Ammon's horn (tissue), 1 donor: ENCODE measurements around the gene ADM2.
"Not testable (repeated sequence)": the region's sequence is repeated elsewhere in the genome, so short reads cannot be mapped to it uniquely, and the experiment has no call there.

Experiments
- DNase-seq: peaks from one replicate; pipeline ENCODE4 v3.0.0-alpha.2; 2016; ENCODE audit warnings: low spot score

Gene ADM2

DNA sequence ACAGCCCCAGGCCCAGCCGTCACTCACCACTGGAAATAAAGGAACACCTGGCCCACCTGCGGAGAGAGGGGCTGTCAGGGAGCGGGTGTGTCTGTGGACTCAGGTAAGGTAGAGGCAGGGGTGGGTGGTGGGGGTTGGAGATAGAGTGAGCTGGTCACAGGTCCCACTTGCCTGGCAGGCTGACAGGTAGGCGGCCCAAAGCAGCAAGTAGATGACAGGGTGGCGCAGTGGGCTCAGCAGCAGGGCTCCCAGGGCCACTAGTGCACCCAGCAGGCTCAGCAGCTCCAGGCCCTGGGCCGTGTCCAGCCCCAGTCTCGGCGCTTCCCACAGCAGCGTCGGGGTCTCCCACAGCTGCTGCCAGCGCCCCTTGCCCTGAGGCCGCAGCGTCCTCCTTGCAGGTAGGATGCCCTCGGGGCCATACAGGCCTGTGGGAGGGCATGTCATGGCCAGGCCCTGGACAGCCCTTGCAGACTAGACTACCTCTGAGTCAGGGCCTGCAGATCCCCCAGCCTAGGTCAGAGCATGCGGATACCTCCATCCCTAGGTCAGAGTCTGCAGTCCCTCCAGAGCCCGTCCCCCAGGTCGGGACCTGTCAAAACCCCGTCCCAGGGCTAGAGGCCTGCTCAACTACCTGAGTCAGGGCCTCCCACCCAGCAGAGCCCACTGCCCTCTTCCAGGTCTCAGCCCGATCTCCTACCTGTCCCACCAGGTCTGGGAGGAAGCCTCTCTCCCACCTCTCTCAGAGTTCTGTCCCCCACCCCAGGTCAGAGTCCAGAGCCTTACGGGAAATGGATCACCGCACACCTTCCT, 25.5 kb downstream of the ADM2 start:
- DNase-seq, result peak; percentile 34

DNA sequence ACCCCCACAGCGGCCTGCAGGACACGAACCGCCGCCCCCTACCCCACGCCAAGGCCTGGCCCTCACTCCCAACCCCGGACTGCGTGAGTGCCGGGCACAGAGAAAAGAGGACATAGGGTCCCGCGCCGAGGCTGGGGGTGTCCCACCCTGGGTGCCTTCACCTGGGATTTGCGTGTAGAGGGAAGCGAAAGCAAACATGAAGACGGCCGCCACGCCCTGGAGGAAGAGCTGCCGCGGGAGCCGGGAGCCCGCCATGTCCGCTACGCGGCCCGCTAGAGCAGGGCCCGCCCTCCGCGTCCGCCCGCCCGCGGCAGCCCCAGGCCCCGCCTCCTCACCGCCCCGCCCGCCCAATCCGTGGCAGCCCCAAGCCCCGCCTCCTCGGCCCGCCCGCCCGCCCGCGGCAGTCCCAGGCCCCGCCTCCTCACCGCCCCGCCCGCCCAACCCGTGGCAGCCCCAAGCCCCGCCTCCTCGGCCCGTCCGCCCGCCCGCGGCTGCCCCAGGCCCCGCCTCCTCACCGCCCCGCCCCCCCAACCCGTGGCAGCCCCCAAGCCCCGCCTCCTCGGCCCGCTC, 26.2 kb downstream of the ADM2 start, which contains the start of gene LMF2:
LMF2 (minus strand) TSS at position 282 of the 570 bp plus-strand sequence; CDS start at position 255, 27 bp downstream.
- DNase-seq, result peak; percentile 96

DNA sequence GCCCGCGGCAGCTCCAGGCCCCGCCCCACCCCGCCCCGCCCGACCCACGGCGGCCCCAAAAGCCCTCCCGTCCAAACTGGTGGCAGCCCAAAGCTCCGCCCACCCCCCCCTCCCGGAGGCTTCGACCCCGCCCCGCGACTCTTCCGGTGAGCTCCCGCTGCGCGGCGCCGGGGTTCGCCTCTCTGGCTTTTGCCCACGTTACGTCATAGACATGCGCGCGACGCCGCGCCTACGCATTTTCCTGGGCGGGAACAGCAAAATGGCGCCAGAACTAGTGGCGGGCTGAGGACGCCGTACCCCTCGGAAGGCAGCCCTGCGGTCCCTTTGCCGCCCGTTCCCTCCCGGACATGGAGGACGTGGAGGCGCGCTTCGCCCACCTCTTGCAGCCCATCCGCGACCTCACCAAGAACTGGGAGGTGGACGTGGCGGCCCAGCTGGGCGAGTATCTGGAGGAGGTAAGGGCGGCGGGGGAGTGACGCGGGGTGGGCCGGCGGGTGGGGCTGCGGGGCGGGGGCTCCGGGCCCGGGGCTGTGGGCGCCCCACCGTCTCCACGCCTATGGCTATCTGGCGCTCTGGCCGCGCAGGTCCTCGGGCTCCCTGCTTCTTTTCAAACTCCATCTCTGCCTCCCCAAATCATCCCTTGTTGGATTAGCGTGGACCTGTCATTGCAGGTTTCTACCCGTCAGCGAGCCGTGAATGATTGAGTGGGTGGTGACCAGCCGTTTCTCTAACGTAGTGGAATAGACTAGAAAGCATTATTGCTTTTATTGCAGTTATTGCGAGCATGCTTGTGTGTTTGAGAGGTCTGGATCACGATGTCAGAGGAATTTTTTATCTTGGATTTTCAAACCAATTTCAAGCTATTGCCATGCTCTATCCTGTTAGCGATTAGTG, 26.9 kb downstream of the ADM2 start, which contains the start of gene NCAPH2:
NCAPH2 (plus strand) TSS at position 234 of the 894 bp plus-strand sequence; CDS start at position 348, 114 bp downstream.
- no peak for DNase-seq

DNA sequence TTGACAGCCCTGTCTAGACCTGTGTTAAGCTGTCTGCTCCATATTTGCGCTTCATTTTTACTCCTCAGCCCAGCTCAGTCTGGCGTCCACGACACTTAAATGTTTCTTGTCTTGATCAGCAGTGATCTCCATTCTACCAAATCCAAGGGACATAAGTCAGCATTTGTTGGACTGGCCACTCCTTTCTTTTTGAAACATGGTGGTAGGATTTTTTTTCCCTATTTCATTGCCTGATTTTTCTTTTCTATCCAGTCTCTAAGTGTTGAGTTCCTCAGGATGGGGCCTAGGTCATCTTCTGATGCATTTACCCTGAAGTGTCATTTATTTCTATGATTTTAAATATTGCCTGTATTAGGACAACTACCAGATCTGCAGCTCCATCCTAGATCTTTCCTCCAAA, 27.6 kb downstream of the ADM2 start:
- DNase-seq, result no peak

DNA sequence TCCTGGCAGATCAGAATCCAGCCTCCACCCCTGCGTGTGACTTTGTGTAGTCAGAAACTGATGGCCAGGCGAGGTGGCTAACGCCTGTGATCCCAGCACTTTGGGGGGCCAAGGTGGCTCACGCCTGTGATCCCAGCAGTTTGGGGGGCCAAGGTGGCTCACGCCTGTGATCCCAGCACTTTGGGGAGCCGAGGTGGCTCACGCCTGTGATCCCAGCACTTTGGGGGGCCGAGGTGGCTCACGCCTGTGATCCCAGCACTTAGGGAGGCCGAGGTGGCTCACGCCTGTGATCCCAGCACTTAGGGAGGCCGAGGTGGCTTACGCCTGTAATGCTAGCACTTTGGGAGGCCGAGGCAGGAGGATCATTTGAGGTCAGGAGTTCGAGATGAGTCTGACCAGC, 31.8 kb downstream of the ADM2 start:
- no peak for DNase-seq

DNA sequence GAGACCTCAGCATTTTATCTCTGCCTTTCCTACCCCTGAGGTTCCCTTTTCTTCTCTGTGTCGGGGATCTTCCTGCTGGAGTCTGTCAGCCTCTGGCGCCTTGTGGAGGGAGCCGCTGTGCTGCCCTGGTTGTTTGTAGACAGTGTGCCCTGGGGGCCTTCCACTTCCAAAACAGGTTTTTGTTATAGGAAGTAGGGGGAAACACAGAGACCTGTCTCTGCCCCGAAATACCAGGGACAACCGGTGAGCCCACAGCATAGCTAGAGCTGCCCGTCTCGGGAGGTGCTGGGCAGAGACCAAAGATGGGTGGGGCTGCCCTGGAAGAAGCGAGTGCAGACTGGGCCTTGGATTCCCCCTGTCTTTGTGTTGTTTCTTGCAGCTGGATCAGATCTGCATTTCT, 34.7 kb downstream of the ADM2 start:
- DNase-seq, result no peak

DNA sequence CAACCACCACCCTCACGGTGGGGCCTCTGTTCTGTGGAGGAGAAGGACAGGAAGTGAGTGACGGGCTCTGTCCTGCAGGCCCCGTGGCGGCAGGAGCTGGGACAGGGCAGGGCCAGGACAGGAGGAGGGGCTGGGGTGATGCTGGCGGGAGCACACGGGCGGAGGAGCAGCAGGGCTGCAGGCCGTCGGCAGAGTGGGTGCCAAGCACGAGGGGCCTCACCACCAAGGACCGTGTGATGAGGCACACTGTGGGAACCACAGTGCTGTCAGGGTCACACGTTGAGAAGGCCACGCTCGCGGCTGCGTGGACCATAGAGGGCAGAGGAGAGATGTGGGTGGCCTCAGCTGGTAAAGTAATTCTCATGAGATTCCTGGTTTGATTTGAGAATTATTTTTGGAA, 35.5 kb downstream of the ADM2 start:
- no peak for DNase-seq

DNA sequence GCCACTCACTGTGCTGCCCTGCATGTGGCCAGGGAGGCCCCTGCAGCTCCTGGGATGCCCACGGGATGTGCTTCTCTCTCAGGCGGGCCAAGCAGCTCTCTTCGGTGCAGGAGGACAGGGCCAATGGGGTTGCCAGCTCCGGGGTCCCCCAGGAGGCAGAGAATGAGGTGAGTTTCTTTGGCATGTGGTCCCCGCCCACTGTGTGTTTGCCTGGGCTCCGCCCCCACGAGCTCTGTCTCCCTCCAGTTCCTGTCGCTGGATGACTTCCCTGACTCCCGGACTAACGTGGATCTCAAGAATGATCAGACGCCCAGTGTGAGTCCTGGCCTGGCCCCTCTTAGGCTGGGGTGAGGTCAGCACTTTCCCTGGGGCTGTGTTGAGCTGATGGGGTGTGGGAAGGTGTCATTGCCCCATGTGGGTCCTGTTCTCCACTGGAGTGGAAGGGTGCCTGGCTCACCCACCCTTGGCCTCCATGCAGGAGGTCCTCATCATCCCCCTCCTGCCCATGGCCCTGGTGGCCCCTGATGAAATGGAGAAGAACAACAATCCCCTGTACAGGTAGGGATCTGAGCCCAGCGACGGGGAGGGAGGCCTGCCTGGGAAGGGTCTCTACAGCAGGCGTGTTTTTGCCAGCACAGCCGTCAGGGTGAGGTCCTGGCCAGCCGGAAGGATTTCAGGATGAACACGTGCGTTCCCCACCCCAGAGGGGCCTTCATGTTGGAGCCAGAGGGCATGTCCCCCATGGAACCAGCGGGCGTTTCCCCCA, 36.3 kb downstream of the ADM2 start:
- no peak for DNase-seq

DNA sequence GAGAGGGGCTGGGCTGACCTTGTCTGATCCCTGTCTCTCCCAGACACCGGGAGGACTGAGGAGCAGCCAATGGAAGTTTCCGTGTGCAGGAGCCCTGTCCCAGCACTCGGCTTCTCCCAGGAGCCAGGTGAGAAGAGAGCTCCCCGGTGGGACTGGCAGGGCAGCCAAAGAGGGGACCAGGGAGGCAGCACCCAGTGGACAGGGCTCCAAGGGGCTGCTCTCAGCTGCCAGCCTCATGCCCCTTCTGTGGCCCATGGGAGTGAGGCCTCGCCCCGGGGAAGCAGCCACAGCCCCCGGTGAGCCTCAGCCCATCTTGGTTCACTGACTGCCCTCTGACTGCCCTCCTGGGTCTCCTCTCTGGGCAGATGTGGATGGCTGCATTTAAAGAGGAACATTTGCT, 37.3 kb downstream of the ADM2 start:
- DNase-seq, result no peak

DNA sequence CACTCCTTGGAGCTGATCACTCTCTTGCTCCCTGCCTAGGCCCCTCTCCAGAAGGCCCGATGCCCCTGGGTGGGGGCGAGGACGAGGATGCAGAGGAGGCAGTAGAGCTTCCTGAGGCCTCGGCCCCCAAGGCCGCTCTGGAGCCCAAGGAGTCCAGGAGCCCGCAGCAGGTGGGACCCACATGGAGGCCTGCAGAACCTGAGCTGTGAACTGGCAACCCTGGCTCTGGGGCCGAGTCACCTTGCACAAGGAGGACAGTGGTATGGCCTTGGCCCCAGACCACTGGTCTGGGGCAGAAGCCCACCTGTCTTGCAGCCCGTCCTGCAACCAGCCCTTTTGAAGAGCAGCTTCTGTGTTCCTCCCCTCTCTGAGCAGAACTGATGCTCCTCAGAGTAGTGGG, 37.8 kb downstream of the ADM2 start:
- DNase-seq, result no peak

DNA sequence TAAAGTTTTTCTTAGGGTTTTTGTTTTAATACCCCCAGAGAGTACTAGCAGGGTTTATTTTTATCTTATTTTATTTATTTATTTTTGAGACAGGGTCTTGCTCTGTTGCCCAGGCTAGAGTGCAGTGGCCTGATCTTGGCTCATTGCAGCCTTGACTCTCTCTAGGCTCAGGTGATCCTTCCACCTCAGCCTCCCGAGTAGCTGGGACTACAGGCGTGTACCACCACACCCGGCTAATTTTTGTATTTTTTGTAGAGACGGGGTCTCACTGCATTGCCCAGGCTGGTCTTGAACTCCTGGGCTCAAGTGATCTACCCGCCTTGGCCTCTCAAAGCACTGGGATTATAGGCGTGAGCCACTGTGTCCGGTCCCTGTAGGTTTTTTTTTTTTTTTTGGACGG, 38.8 kb downstream of the ADM2 start:
- not testable (repeated sequence) for DNase-seq

DNA sequence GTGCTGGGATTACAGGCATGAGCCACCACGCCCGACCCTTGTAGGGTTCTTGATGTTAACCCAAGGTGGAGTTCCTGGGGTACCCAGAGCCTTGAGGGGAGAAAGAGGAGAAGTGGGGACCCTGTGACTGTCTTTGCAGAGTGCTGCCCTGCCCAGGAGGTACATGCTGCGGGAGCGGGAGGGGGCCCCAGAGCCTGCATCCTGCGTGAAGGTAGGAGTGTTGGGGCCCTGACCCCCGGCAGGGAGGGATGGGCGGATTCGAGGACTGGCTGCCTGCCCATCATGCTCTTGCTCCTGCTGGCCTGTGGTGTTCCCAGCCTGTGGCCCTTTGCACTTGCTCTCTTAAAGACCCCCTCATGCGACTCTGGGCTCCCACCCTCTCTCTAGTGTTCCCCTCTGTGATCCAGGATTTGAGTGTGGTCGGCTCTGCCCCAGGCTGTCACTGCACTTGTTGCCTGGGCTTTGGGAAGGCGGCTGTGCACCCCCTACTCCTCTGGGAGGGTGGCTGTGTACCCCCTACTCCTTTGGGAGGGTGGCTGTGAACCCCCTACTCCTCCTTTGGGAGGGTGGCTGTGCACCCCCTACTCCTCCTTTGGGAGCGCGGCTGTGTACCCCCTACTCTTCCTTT, 39.6 kb downstream of the ADM2 start:
- DNase-seq, result no peak

DNA sequence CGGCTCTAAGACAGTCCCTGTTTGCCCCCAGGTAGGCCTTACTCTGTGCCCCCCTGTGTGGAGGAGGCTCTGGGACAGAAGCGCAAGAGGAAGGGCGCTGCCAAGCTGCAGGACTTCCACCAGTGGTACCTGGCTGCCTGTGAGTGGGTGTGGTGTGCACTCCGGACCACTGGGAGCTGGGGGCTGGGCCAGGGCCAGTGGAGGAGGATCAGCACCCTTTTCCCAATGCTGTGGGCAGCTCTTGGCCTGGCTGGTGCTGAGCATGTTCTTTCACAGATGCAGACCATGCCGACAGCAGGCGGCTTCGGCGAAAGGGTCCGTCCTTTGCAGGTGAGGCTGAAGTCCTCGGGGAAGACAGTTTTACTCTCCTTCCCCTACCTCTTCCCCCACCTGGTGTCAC, 40.4 kb downstream of the ADM2 start:
- DNase-seq, result no peak

DNA sequence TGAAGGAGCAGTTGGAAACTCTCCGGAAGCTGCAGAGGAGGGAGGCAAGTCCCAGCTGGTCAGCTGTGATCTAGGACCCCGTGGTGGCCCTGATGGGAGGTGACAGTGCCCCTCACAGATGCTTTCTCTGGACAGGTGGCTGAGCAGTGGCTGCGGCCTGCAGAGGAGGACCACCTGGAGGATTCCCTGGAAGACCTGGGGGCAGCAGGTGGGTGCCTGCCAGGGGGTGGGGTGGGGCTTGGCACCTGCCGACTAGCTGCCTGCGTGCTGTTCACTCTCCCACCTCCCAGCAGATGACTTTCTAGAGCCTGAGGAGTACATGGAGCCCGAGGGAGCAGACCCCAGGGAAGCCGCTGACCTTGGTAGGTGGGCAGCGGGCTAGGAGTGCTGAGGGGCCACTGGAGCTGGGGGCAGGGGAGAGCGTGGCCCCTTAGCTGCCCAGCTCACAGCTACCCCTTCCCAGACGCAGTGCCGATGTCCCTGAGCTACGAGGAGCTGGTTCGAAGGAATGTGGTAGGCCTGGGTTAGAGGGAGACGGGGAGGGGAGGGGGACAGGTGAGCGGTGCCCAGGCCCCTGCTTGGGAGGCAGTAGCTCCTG, 41.0 kb downstream of the ADM2 start:
- DNase-seq, result no peak

DNA sequence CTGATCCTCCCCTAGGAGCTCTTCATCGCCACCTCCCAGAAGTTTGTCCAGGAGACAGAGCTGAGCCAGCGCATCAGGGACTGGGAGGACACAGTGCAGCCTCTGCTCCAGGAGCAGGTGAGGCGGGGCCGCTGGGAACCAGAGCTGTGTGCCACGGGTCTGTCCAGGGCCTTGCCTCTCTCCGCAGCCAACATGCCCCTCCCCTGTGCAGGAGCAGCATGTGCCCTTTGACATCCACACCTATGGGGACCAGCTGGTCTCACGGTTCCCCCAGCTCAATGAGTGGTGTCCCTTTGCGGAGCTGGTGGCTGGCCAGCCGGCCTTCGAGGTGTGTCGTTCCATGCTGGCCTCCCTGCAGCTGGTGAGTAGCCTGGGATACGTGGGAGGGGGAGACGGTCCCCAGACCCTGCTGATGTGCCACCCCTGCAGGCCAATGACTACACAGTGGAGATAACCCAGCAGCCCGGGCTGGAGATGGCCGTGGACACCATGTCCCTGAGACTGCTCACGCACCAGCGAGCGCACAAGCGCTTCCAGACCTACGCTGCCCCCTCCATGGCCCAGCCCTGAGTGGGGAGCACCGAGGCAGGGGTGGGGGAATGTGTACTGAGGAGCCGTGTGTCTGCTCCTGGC, 41.6 kb downstream of the ADM2 start:
- DNase-seq, result no peak

DNA sequence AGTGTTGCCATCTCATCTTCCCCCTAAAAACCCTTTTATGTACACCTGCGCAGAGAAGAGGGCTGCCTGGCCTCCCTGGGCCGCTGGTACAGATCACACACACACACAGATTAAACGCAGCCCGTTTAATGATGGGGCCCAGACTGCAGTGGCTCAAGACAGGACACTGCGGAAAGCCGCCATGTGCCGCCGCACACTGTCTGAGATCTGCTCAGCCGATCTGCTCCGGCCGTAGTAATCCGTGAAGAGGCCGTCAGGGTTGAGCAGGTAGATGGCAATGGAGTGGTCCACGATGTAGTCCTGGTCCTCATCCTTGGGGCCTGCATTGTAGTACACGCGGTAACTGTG, 42.1 kb downstream of the ADM2 start:
- no peak for DNase-seq

DNA sequence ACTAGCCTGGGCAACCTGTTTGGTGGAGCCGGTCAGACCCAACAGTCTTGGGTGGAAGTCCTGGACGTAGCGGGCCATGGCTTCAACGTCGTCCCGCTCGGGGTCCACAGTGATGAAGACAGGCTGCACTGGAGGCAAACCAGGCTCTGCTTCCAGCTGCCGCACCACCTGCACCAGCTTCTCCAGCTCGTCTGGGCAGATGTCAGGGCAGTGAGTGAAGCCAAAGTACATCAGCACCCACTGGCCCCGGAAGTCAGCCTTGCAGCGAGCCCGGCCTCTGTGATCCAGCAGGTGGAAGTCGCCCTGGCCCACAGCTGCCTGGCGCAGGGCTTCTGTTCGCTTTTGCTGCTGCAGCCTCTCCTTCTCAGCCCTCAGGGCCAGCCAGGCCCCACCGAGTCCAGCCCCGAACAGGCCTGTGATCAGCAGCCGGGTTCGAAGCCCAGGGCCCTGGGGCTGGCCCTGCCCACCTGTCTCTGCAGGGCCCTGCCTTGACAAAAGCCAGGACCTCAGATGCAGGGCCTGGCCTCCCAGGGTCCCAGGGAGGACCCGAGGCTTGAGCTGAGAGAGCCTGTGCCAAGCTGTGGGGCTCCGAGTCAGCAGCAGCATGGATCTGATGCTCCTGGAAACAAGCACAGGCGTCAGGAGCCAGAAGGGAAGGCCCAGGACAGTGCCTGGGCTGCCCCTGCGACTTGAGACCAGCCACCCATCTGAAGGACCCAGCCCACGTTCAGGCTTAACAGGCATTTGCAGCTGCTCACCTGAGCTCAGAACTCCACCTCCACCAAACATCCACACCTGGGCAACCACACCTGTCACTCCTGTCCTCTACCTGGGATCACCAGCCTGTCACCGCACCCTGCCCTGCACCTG, 42.7 kb downstream of the ADM2 start:
- DNase-seq, result no peak

DNA sequence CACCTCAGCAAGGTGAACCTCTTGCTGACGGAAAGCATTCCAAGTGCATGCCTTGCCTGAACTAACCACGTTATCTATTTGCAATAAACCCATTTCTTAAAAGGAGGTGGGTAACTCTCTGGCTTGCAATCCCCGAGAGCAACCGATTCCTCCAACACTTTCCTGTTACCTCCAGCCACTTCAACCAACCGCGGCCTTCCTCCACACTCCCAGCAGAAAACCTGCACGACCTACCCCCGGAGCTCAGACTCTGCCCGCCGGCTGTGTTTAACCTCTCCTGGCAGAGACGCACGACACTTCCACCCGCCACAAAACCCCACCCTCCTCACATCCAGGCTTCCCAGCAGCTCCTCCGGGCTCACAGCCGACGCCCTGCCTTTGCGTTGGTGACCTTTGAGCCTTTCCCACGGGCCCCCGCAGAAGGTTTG, 43.3 kb downstream of the ADM2 start:
- no peak for DNase-seq

DNA sequence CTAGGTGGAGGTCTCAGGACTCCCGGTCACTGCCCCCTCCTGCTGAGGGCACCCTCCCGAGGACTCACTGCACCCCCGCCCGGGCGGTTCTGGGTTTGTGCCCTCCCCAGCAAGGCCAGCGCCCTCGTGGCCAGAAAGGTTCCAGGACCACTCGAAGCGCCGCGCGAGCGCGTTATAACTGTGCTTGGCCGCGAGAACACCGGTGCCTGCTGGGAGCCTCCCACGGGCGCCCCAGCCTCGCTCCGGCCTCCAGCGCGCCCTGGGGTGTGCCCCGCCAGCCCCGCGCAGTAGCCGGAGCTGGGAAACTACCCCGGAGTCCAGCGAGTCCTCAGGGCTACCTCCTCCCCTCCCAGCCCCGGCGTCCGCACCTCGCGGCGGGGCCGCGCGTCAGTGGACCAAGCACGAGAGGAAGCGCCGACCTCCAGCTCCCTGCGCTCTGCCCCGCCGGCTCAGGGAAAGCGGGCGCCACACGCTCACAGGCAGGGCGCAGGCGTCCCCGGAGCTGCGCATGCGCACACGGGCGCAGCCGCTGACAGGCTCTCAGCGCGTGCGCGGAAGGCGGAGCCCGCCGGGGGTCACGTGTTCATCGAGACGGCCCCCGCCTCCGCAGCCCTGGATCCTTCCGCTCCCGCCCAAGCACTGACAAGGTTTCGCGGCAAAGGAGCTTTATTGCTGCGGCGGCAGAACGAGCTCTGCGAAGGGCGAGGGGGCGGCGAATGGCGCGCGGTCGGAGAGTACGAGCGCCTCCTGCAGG, 43.9 kb downstream of the ADM2 start, which contains the start of gene SCO2:
SCO2 (minus strand) TSS at position 495 of the 754 bp plus-strand sequence. CDS start 1,187 bp downstream, outside the sequence.
- peak; percentile 96 for DNase-seq
